Glomerular visceral epithelial cell (primary cell): Measurements from ENCODE around the gene SYTL3.
"Not testable (repeated sequence)": the region's sequence is repeated elsewhere in the genome, so short reads cannot be mapped to it uniquely, and the experiment has no call there.

Experiments used
- DNase-seq: peaks from one replicate; pipeline ENCODE4 v3.0.0-alpha.2; 2016; ENCODE audit errors: extremely low spot score

Gene SYTL3

GRCh38 chr6:158649289-158650143 lies at the start of gene SYTL3:
TSS of gene SYTL3 (plus strand) at chr6:158650054. CDS start at chr6:158663269, 13,215 bp downstream.
- peak; percentile 95 for DNase-seq

GRCh38 chr6:158603261-158604047 lies 46.4 kb upstream of the SYTL3 start:
- DNase-seq: no peak

GRCh38 chr6:158604048-158604406 lies 45.8 kb upstream of the SYTL3 start:
- DNase-seq: no peak

GRCh38 chr6:158605266-158605878 lies 44.5 kb upstream of the SYTL3 start:
- peak; percentile 74 for DNase-seq

- DNase-seq: not testable (repeated sequence)
Measured at GRCh38 chr6:158606011-158606410, 43.8 kb upstream of the SYTL3 start.

GRCh38 chr6:158606935-158607334 lies 42.9 kb upstream of the SYTL3 start:
- DNase-seq: no peak

GRCh38 chr6:158607411-158608170 lies 42.3 kb upstream of the SYTL3 start:
- no peak for DNase-seq

- DNase-seq: no peak
Measured at GRCh38 chr6:158608221-158608620, 41.6 kb upstream of the SYTL3 start.

- DNase-seq: no peak
Measured at GRCh38 chr6:158609455-158610155, 40.2 kb upstream of the SYTL3 start.

GRCh38 chr6:158610319-158610968 lies 39.4 kb upstream of the SYTL3 start:
- DNase-seq: no peak

GRCh38 chr6:158611039-158611438 lies 38.8 kb upstream of the SYTL3 start:
- DNase-seq: no peak

- DNase-seq: no peak
Measured at GRCh38 chr6:158611541-158612370, 38.1 kb upstream of the SYTL3 start.

- DNase-seq: not testable (repeated sequence)
Measured at GRCh38 chr6:158614606-158615005, 35.2 kb upstream of the SYTL3 start.

- DNase-seq: not testable (repeated sequence)
Measured at GRCh38 chr6:158618289-158618688, 31.6 kb upstream of the SYTL3 start.

- no peak for DNase-seq
Measured at GRCh38 chr6:158619922-158620801, 29.7 kb upstream of the SYTL3 start.

- DNase-seq: no peak
Measured at GRCh38 chr6:158620963-158621693, 28.7 kb upstream of the SYTL3 start.

- no peak for DNase-seq
Measured at GRCh38 chr6:158621694-158622544, 27.9 kb upstream of the SYTL3 start.
